WI38 (cell line): ENCODE results near the gene VWF.

Experiments
- H3K4me3 ChIP-seq: 2 replicates; pipeline ENCODE4 v1.5.1; 2011; ENCODE audit warnings: low read depth, mild to moderate bottlenecking, control low read depth, low read length
- CTCF ChIP-seq: IDR thresholded peaks from 2 replicates; pipeline ENCODE4 v1.5.1; 2012; ENCODE audit warnings: low read depth, mild to moderate bottlenecking, control low read depth, low read length

VWF gene

GRCh38 chr12:6120796-6121473, 3.5 kb downstream of the VWF start:
- H3K4me3 ChIP-seq: no peak overlapping the region
- TF ChIP-seq CTCF: no peak

GRCh38 chr12:6118891-6119568, 5.4 kb downstream of the VWF start:
- H3K4me3 ChIP-seq: no peak overlapping the region
- TF ChIP-seq CTCF: no peak

- TF ChIP-seq CTCF: no peak
Measured at GRCh38 chr12:6116471-6117021, 7.9 kb downstream of the VWF start.

GRCh38 chr12:6115389-6115788, 9.1 kb downstream of the VWF start:
- no peak overlapping the region for H3K4me3 ChIP-seq
- no peak for TF ChIP-seq CTCF

More at GRCh38 chr12:6116471-6117021, 7.9 kb downstream of the VWF start:
- no peak overlapping the region for H3K4me3 ChIP-seq

GRCh38 chr12:6114476-6114870, 10.0 kb downstream of the VWF start:
- no peak for TF ChIP-seq CTCF
- H3K4me3 ChIP-seq: no peak overlapping the region

- H3K4me3 ChIP-seq: no peak overlapping the region
- no peak for TF ChIP-seq CTCF
Measured at GRCh38 chr12:6113691-6114475, 10.6 kb downstream of the VWF start.
